AG04450 (cell line): ENCODE results near the gene MIB1. TPM values are rescaled to one million over a fixed set of nuclear protein-coding genes. Genes with fewer than 3 reads are reported as not detected.

ENCODE experiments used
- CTCF ChIA-PET: fragments of 300-600, 350-600 bp; formaldehyde crosslinking; extraction: SDS; loops from one replicate; lab custom pipeline; 2022; ENCODE audit warnings: antibody characterized with exemption, inconsistent platforms; lab: Charles Lee
- POLR2A ChIA-PET: fragments of 350-600 bp; formaldehyde crosslinking; extraction: SDS; loops from one replicate; lab custom pipeline; 2021; ENCODE audit warnings: antibody characterized with exemption, inconsistent platforms; lab: Yijun Ruan, JAX
- DNase-seq: peaks from one replicate; pipeline ENCODE4 v3.0.0-alpha.2; 2011; ENCODE audit warnings: low read depth, low spot score
- H3K27ac ChIP-seq: one replicate; pipeline ENCODE4 v1.5.1; 2012; ENCODE audit warnings: low read depth, low read length, control low read depth
- H3K27me3 ChIP-seq: one replicate; pipeline ENCODE4 v1.6.0; 2012; ENCODE audit warnings: low read length; ENCODE audit not compliant: control insufficient read depth, insufficient read depth
- H3K4me3 ChIP-seq: 2 replicates; pipeline ENCODE4 v1.5.1; 2011; ENCODE audit warnings: mild to moderate bottlenecking, low read depth, low read length, control low read depth
- H3K9me3 ChIP-seq: 2 replicates; pipeline ENCODE4 v1.5.1; 2012; ENCODE audit warnings: low read length; ENCODE audit not compliant: control insufficient read depth, insufficient read depth
- polyA minus RNA-seq: library from RNA; depleted of rRNA, polyadenylated mRNA; stranded (reverse); fragments of >200 nt; gene quantifications from 2 replicates; pipeline ENCODE4 v1.2.3, GENCODE V29; 2011; rRNA and poly(A)+ RNA removed
- polyA plus RNA-seq: library from polyadenylated mRNA; depleted of rRNA; stranded (reverse); fragments of >200 nt; gene quantifications from 2 replicates; pipeline ENCODE4 v1.2.3, GENCODE V29; 2011; rRNA removed
- TF ChIP-seq, protein P1 (sequence below): IDR thresholded peaks from 2 replicates; pipeline ENCODE4 v1.5.1; 2011; ENCODE audit warnings: low read depth, low read length, control low read depth, inconsistent platforms

MIB1 gene
- polyA plus RNA-seq (20.9 and 25.3 TPM in 2 replicates), polyA minus RNA-seq (70.2 and 112 TPM in 2 replicates)

DNA sequence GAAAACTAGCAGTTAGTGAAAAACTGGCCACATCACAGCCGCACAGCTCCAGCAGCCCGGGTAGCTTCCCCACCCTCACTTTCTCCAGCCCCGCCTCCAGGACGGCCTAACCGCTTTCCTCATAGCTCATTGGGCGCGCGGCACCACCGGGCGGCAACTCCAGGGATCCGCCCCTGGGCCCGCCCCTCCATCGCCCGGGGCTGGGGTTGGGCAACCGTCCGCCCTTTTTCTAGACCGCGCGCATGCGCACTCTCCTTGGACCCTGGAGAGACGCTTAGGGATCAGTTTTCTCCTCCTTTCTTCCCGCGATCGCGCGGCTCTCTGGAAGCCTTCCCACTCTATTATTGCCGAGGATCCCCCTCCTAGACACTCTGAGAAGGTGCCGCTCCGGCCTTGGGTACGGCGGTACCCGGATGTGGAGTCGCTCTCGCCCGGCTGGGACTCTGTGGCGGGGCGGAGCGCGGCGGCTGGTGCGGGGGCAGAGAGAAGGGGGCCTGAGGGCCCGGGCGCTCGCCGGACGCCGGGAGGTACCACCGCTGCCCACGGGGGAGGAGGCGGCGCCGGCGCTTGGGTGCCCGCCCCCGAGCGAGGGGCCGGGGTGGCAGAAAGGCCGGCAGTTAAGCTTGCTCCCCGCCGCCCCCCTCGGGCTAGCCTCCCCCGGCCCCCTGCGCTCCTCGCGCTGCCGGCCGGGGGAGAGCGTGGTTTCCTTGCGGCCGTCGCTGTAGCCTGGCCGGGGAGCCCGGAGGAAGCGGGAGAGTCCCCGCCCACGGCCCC is at the start of gene MIB1:
Gene MIB1 (plus strand): TSS at position 255 of the 774 bp plus-strand sequence. CDS start 792 bp downstream, outside the sequence.
- Histone ChIP-seq H3K4me3 (peak within 1 kb of the TSS; percentile 90), H3K9me3 (peaks cover under 1% of the 10 kb centered on the region; the same call in 1 of the 2 replicates), H3K27me3 (no peaks in the 10 kb centered on the region), H3K27ac (peak within 1 kb of the TSS; percentile 97)
- ChIA-PET POLR2A (interaction anchor here (0.5 to 1.8 kb wide), 8 partner anchors 15 to 430 kb away, joined by 3 to 15 read pairs (median 4); partner anchors contain the start of genes ABHD3 and ESCO1), CTCF (interaction anchor here (0.6 to 1.3 kb wide), 5 partner anchors 19 to 140 kb away, joined by 3 to 7 read pairs (median 4); partner anchors contain the start of gene ESCO1)
- TF ChIP-seq, protein P1, sequence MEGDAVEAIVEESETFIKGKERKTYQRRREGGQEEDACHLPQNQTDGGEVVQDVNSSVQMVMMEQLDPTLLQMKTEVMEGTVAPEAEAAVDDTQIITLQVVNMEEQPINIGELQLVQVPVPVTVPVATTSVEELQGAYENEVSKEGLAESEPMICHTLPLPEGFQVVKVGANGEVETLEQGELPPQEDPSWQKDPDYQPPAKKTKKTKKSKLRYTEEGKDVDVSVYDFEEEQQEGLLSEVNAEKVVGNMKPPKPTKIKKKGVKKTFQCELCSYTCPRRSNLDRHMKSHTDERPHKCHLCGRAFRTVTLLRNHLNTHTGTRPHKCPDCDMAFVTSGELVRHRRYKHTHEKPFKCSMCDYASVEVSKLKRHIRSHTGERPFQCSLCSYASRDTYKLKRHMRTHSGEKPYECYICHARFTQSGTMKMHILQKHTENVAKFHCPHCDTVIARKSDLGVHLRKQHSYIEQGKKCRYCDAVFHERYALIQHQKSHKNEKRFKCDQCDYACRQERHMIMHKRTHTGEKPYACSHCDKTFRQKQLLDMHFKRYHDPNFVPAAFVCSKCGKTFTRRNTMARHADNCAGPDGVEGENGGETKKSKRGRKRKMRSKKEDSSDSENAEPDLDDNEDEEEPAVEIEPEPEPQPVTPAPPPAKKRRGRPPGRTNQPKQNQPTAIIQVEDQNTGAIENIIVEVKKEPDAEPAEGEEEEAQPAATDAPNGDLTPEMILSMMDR: no peak
- peak; percentile 90 for DNase-seq

DNA sequence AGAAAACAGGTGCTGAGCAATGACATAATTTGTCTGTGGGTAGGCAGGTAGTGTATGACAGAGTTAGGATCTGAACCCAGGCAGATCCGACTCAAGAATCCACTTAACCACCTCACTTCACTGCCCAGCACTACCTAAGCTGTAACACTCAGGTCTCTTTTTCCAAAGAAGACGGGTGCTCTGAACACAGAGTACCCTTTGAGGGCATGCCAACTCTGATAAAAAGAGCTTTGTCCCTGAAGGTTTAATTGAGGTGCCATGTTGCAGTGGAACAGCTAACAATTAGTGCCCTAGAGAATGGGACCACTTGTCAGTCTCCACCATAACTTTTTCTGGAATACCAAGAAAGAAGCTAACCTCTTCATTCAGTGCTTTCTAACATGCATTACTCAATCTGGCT is 47.3 kb upstream of the MIB1 start:
- no peak for DNase-seq
- Histone ChIP-seq H3K9me3 (peaks cover 6% of the 10 kb centered on the region), H3K4me3 (no peak overlapping the region), H3K27me3 (no peaks in the 10 kb centered on the region), H3K27ac (no peak overlapping the region)
- TF ChIP-seq, protein P1: no peak
- ChIA-PET CTCF (interaction anchor here (0.5 to 0.9 kb wide), 2 partner anchors 48 to 92 kb away, joined by 3 to 4 read pairs; partner anchors contain the start of gene ESCO1), POLR2A (no interaction called here)

DNA sequence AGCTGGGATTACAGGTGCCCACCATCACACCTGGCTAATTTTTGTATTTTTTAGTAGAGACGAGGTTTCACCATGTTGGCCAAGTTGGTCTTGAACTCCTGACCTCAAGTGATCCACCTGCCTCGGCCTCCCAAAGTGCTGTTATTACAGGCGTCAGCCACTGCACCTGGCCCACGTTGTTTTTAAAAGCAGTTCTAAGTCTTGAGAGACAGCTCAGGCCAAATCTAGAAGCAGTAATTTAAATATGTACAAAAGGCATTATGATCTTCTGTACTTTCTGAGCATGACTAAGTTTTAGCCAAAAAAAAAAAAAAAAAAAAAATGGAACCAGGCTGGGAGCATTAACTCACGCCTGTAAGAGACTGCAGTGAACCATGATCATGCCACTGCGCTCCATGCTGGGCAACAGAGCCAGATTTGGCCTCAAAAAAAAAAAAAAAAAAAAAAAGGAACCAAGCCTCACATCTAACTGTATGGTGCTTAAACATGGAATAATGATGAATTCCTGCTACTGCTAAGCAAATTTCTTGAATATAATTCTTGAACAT is 40.0 kb upstream of the MIB1 start:
- CTCF ChIA-PET: interaction anchor here (0.7 to 1.0 kb wide), 2 partner anchors 9 to 42 kb away, joined by 4 to 6 read pairs; no protein-coding TSS in a partner anchor
- no peaks in the 10 kb centered on the region for H3K9me3 ChIP-seq
- H3K4me3 ChIP-seq: no peak overlapping the region
- no peaks in the 10 kb centered on the region for H3K27me3 ChIP-seq
- H3K27ac ChIP-seq: no peak overlapping the region
- POLR2A ChIA-PET: interaction anchor here (0.7 kb wide), 1 partner anchor 114 kb away, joined by 3 read pairs; no protein-coding TSS in a partner anchor
- no peak for DNase-seq
- TF ChIP-seq, protein P1: no peak

DNA sequence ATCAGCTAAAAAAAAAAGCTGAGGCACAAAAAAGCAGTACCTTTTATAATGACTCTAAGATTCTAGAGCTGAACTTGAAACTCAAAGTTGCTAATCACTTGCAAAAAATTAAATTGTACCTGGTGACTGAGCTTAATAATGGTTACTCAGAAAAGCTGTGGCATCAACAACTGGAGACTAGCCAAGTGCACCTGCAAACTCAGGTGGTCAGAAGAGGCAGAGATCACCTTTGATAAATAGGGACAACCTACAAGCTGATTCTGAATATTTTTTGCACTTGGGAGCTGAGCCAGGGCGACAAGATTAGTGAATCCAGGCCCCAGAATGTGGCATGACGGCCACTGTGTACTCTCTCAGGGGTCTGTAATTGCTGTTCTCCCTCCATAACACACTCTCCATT is 39.0 kb upstream of the MIB1 start:
- CTCF ChIA-PET: interaction anchor here (1.1 kb wide), 1 partner anchor 101 kb away, joined by 3 read pairs; the partner anchor contains the start of gene ESCO1

More for the DNA sequence above, 39.0 kb upstream of the MIB1 start:
- Histone ChIP-seq H3K27ac (no peak overlapping the region), H3K4me3 (no peak overlapping the region), H3K27me3 (no peaks in the 10 kb centered on the region), H3K9me3 (peaks cover 2% of the 10 kb centered on the region; the same call in 1 of the 2 replicates)
- no peak for DNase-seq
- TF ChIP-seq, protein P1: no peak
- POLR2A ChIA-PET: no interaction called here
